Adrenal gland (tissue), 12 donors: ENCODE measurements around the gene DUSP16. TPM values are rescaled to one million over a fixed set of nuclear protein-coding genes. Genes with fewer than 3 reads are reported as not detected.

ENCODE experiments used
- DNase-seq, 7 donors: peaks; one replicate each; pipeline ENCODE4 v3.0.0-alpha.2; 2019 to 2020
- H3K27ac ChIP-seq, 5 donors: fragments of 200-600 bp; sonication (generic) in 4 of 5; 1 replicate in 3 of 5; 2 replicates in 2 of 5; pipeline versions ENCODE4 v1.5.1 to v1.8.0; 2016 to 2020; ENCODE audit warnings: mild to moderate bottlenecking in 1 of 5
- H3K27me3 ChIP-seq: fragments of 200-600 bp; 2 replicates; pipeline ENCODE4 v1.8.0; 2021
- H3K36me3 ChIP-seq, 2 donors: fragments of 200-600 bp; replicated peaks in 1 of 2; 1 replicate in 1 of 2; 2 replicates in 1 of 2; pipeline versions ENCODE4 v1.5.1 to v1.8.0; 2018 to 2022
- H3K4me1 ChIP-seq, 2 donors: fragments of 200-600 bp; replicated peaks in 1 of 2; 1 replicate in 1 of 2; 2 replicates in 1 of 2; pipeline versions ENCODE4 v1.5.1 to v1.8.0; 2018 to 2021
- H3K4me3 ChIP-seq, 4 donors: fragments of 200-600 bp; sonication (generic) in 3 of 4; one replicate each; pipeline ENCODE4 v1.5.1; 2016 to 2018
- H3K9me3 ChIP-seq, 3 donors: fragments of 200-600 bp; sonication (generic) in 1 of 3; replicated peaks in 1 of 3; 1 replicate in 2 of 3; 2 replicates in 1 of 3; pipeline versions ENCODE4 v1.5.1 to v1.8.0; 2016 to 2021
- POLR2A ChIP-seq, 2 donors: fragments of 450-650 bp; IDR thresholded peaks; one replicate each; pipeline ENCODE4 v1.6.1; 2017; ENCODE audit warnings: antibody characterized with exemption in 2 of 2, mild to moderate bottlenecking in 2 of 2, moderate library complexity in 1 of 2
- WGBS, 4 donors: extraction: QIAGEN DNeasy Blood & Tissue Kit in 2 of 4; methylation state at CpG; one replicate each; pipeline versions ENCODE4 v1.1.5 to v1.1.7; 2013 to 2017; 5-methylcytosine and 5-hydroxymethylcytosine counted together
- intact Hi-C, 2 donors: fragments of 100-400 bp; cut with DNase I; formaldehyde crosslinking; loops; one replicate each; pipeline versions ENCODE4 v1.14.1 to v1.15.0; 2022 to 2023
- polyA plus RNA-seq, 3 donors: library from polyadenylated mRNA; stranded (reverse); fragments of 200-250 nt in 2 of 3; fragments of 350-450 nt in 1 of 3; fragmentation: Illumina TruSeq in 1 of 3; extraction: RNeasy Lipid Tissue Mini Kit (QIAGEN cat#74804) in 1 of 3; gene quantifications; one replicate each; pipeline ENCODE4 v1.2.3, GENCODE V29; 2013 to 2014
- total RNA-seq, 9 donors: library from RNA; depleted of rRNA in 4 of 9; stranded (reverse); fragments of >200 nt in 4 of 9; fragments of 120-200 nt in 1 of 9; fragmentation: NEBNext Ultra II Directional in 1 of 9; extraction: Animal tissue kit (Norgen Biotek cat#: 25700) in 1 of 9; gene quantifications; one replicate each; pipeline versions ENCODE4 v1.1.0 to v1.2.4, GENCODE V29; 2013 to 2023
- TF ChIP-seq, protein P1 (sequence below), 6 experiments: fragments of 450-650 bp in 4 of 6; fragments of 200-600 bp in 2 of 6; sonication (generic) in 1 of 6; IDR thresholded peaks; 1 replicate in 5 of 6; 2 replicates in 1 of 6; pipeline versions ENCODE4 v1.5.1 to v1.8.0; 2016 to 2021; ENCODE audit warnings: antibody characterized with exemption in 6 of 6, mild to moderate bottlenecking in 2 of 6, moderate library complexity in 1 of 6
- donor health status: healthy with polysubstance abuse.
- donor health status: Bipolar disorder and iron deficiency.
- donor health status: DM: yes; HTN: yes; CAD: no.
- donor health status: DM: no; HTN: no; CAD: no.
- donor health status: DM: no; HTN: no; CAD: no.
- donor health status: DM: yes; HTN: yes; CAD: no.

The DUSP16 gene
- total and polyA plus RNA-seq, 12 donors, result 24.5 to 374 (median 109) TPM

DNA sequence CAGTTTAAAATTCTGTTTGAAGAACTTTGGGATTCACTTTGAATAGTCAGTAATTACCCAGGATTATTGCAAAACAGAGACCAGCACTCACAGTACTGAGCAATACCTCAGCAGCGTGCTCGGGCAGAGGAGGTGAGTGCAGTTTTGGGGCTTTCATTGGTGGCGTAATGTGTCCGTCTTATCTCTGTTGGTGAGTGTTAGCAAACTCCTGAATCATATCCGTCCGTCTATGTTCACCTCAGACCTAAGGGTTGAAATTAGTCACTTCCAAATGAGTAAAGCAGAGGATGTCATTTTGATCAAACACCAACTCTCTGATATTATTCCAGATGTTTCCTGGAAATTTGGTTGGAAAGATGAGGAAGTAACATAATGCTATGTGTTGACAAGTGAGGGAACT, 123.0 kb downstream of the DUSP16 start:
- TF ChIP-seq POLR2A (IDR thresholded peaks at IDR 0.05), result no peak
- TF ChIP-seq, protein P1, sequence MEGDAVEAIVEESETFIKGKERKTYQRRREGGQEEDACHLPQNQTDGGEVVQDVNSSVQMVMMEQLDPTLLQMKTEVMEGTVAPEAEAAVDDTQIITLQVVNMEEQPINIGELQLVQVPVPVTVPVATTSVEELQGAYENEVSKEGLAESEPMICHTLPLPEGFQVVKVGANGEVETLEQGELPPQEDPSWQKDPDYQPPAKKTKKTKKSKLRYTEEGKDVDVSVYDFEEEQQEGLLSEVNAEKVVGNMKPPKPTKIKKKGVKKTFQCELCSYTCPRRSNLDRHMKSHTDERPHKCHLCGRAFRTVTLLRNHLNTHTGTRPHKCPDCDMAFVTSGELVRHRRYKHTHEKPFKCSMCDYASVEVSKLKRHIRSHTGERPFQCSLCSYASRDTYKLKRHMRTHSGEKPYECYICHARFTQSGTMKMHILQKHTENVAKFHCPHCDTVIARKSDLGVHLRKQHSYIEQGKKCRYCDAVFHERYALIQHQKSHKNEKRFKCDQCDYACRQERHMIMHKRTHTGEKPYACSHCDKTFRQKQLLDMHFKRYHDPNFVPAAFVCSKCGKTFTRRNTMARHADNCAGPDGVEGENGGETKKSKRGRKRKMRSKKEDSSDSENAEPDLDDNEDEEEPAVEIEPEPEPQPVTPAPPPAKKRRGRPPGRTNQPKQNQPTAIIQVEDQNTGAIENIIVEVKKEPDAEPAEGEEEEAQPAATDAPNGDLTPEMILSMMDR (IDR thresholded peaks at IDR 0.05), result no peak
- Histone ChIP-seq H3K27me3 (no peaks in the 10 kb centered on the region), H3K36me3 (no peaks in the 10 kb centered on the region), H3K27ac (no peak overlapping the region), H3K9me3 (no peaks in the 10 kb centered on the region), H3K4me1 (peaks cover 6 to 28% of the 10 kb centered on the region in 2 donors), H3K4me3 (no peak overlapping the region)
- WGBS, 4 donors, result 45 to 83% (median 57%) methylated on average over 6 of the region's 6 CpGs
- peak in 2 of 7 donors; percentile 53 to 65 for DNase-seq
- intact Hi-C loops, result no loop called here

DNA sequence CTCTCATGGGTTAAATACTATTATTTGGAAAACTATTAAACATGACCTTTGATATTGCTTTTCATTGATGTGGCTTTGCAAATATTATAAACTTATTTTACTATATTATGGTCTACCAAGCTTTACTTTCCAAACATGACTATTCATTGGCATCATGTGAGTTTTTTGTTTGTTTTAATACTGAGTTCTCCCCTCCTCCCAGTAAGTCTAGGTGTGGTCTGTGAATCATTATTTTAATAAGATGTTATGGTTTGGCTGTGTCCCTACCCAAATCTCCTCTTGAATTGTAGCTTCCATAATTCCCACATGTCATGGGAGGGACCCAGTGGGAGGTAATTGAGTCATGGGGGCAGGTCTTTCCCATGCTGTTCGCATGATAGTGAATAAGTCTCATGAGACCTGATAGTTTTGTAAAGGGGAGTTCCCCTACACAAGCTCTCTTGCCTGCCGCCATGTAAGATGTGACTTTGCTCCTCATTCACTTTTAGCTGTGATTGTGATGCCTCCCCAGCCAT, 125.8 kb downstream of the DUSP16 start:
- TF ChIP-seq, protein P1 (IDR thresholded peaks at IDR 0.05), result no peak
- TF ChIP-seq POLR2A (IDR thresholded peaks at IDR 0.05), result no peak
- no peaks in the 10 kb centered on the region for H3K36me3 ChIP-seq
- no peak for DNase-seq
- H3K27ac ChIP-seq, result no peak overlapping the region
- WGBS, 4 donors, result 97 to 100% (median 99%) methylated on average over 2 of the region's 2 CpGs
- H3K4me3 ChIP-seq, result no peak overlapping the region
- H3K4me1 ChIP-seq, result peaks cover 0 to 15% of the 10 kb centered on the region in 2 donors
- no peaks in the 10 kb centered on the region for H3K27me3 ChIP-seq
- H3K9me3 ChIP-seq, result no peaks in the 10 kb centered on the region
- intact Hi-C loops, result no loop called here

DNA sequence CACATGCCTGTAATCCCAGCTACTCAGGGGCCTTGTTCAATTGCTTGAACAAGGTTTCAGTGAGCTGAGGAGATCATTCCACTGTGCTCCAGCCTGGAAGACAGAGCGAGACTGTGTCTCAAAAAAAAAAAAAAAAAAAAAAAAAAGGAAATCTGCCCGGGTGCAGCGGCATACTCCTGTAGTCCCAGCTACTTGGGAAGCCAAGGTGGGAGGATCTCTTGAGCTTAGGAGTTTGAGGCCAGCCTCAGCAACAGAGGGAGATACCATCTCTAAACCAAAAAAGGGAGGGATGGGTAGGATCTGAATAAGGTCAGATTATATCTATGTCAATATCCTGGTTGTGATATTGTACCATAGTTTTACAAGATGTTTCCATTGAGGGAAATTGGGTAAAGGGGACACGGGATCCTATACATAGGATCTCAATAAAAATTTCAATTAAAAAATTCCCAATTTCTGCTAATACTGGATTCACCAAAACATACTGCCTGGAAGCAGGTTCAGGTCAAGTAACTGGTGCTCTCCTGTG, 129.4 kb downstream of the DUSP16 start:
- TF ChIP-seq, protein P1 (IDR thresholded peaks at IDR 0.05), result no peak
- no peak for TF ChIP-seq POLR2A (IDR thresholded peaks at IDR 0.05)
- DNase-seq, result no peak
- intact Hi-C loops, result no loop called here
- Histone ChIP-seq H3K27me3 (no peaks in the 10 kb centered on the region), H3K36me3 (no peaks in the 10 kb centered on the region), H3K9me3 (no peaks in the 10 kb centered on the region), H3K4me3 (no peak overlapping the region), H3K27ac (no peak overlapping the region), H3K4me1 (peaks cover 0 to 8% of the 10 kb centered on the region in 2 donors)
- 85 to 91% (median 88%) methylated on average over 4 of the region's 4 CpGs for WGBS, 4 donors

DNA sequence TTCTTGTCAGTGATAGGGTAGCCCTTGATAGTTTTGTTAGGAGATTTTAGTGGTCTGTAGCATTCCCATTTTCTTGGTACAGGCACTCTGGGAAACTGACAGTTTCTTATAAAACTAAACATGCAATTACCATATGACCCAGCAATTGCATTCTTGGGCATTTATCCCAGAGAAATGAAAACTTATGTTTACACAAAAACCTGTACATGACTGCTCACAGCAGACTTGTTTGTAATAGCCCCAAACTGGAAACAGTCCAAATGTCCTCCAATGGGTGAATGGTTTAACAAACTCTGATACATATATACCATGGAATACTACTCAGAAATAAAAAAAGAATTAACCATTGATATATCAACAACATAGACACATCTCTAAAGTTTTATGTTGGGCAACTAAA, 130.3 kb downstream of the DUSP16 start:
- Histone ChIP-seq H3K27me3 (no peaks in the 10 kb centered on the region), H3K4me3 (no peak overlapping the region), H3K9me3 (no peaks in the 10 kb centered on the region), H3K27ac (no peak overlapping the region), H3K36me3 (no peaks in the 10 kb centered on the region), H3K4me1 (peaks cover 0 to 8% of the 10 kb centered on the region in 2 donors)
- no peak for DNase-seq
- intact Hi-C loops, result no loop called here
- TF ChIP-seq, protein P1 (IDR thresholded peaks at IDR 0.05), result no peak
- no peak for TF ChIP-seq POLR2A (IDR thresholded peaks at IDR 0.05)
